SHP77 treated with DMSO at 0.1 percent for 48 hours (cell line): Measurements from ENCODE around the gene KCNA5.

Experiments
- DNase-seq: peaks from one replicate; lab custom pipeline; 2025; lab: John Stamatoyannopoulos, UW

Gene KCNA5

GRCh38 chr12:5027046-5027821 lies 16.4 kb upstream of the KCNA5 start:
- no peak for DNase-seq

GRCh38 chr12:5030066-5030465 lies 13.6 kb upstream of the KCNA5 start:
- no peak for DNase-seq

GRCh38 chr12:5031242-5031641 lies 12.4 kb upstream of the KCNA5 start:
- no peak for DNase-seq

- no peak for DNase-seq
These were observed 11.7 kb upstream of the KCNA5 start for GRCh38 chr12:5031958-5032357.

- no peak for DNase-seq
These were observed 10.9 kb upstream of the KCNA5 start for GRCh38 chr12:5032821-5033220.

GRCh38 chr12:5033883-5034282 lies 9.8 kb upstream of the KCNA5 start:
- DNase-seq, result no peak

- DNase-seq, result no peak
These were observed 9.1 kb upstream of the KCNA5 start for GRCh38 chr12:5034603-5035002.

GRCh38 chr12:5035618-5036017 lies 8.1 kb upstream of the KCNA5 start:
- DNase-seq, result no peak

- no peak for DNase-seq
These were observed 7.6 kb upstream of the KCNA5 start for GRCh38 chr12:5036031-5036430.

GRCh38 chr12:5037795-5038357 lies 5.8 kb upstream of the KCNA5 start:
- no peak for DNase-seq

GRCh38 chr12:5038781-5039311 lies 4.8 kb upstream of the KCNA5 start:
- no peak for DNase-seq

- no peak for DNase-seq
These were observed 3.9 kb upstream of the KCNA5 start for GRCh38 chr12:5039815-5040214.

- no peak for DNase-seq
These were observed 3.3 kb upstream of the KCNA5 start for GRCh38 chr12:5040368-5040767.

- DNase-seq, result no peak
These were observed 979 bp downstream of the KCNA5 start for GRCh38 chr12:5044420-5045295.

GRCh38 chr12:5047094-5047493 lies 3.4 kb downstream of the KCNA5 start:
- DNase-seq, result no peak

GRCh38 chr12:5047729-5048128 lies 4.0 kb downstream of the KCNA5 start:
- no peak for DNase-seq

- no peak for DNase-seq
These were observed 6.9 kb downstream of the KCNA5 start for GRCh38 chr12:5050542-5050941.

GRCh38 chr12:5051334-5051733 lies 7.7 kb downstream of the KCNA5 start:
- DNase-seq, result no peak

GRCh38 chr12:5051913-5052312 lies 8.2 kb downstream of the KCNA5 start:
- DNase-seq, result no peak

- no peak for DNase-seq
These were observed 8.7 kb downstream of the KCNA5 start for GRCh38 chr12:5052348-5052747.

GRCh38 chr12:5059358-5059757 lies 15.7 kb downstream of the KCNA5 start:
- DNase-seq, result no peak

- no peak for DNase-seq
These were observed 17.3 kb downstream of the KCNA5 start for GRCh38 chr12:5060958-5061357.

GRCh38 chr12:5063149-5063548 lies 19.5 kb downstream of the KCNA5 start:
- no peak for DNase-seq
